HG02970 (cell line): ENCODE measurements around the gene KRT74.

Experiments used
- ATAC-seq: cut with Tn5 transposase; IDR thresholded peaks from one replicate; pipeline ENCODE4 v1.9.1; 2021; ENCODE audit warnings: mild to moderate bottlenecking, moderate library complexity, moderate number of reproducible peaks; ENCODE audit not compliant: unreplicated experiment, low FRiP score

KRT74 gene

DNA sequence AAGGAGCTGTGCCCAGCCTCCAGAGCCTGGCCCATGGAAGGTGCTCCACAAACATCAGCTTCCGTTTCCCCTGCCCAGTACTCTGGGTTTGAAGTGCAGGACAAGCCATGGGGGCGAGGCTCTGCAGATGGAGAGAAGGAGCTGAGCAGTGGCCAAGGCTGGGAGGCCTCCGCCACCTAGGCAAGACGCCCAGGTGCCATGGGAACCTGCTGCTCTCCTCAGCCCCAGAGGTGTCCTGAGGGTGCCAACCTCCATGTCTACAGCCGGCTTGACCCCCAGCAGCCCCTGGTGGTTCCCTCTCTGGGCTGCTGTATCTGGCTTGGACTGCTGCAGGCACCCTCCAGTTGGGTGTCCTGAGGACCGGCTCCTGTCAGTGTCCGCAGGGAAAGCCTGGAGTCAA, 33.1 kb downstream of the KRT74 start:
- ATAC-seq: no peak

DNA sequence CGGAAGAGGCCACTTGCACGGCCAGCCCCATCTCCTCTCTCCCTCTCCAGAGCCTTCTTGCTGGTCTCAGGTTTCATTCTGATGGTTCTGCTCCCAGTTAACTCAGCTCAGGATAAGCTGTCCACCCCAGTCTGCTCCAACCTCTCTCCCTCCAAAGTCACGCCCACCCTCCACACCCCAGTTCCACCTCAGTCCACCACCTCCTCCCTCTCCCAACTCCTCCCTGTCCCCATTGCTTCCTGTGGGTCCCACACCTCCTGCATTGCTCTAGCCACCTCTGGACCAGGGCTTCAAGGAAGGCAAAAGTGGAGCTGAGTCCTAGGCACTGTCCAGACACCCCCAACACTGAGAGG, 33.8 kb downstream of the KRT74 start:
- no peak for ATAC-seq

GRCh38 chr12:52539083-52539820, 34.4 kb downstream of the KRT74 start:
- ATAC-seq: no peak

- ATAC-seq: no peak
These were observed 36.5 kb downstream of the KRT74 start for GRCh38 chr12:52537101-52537500.

DNA sequence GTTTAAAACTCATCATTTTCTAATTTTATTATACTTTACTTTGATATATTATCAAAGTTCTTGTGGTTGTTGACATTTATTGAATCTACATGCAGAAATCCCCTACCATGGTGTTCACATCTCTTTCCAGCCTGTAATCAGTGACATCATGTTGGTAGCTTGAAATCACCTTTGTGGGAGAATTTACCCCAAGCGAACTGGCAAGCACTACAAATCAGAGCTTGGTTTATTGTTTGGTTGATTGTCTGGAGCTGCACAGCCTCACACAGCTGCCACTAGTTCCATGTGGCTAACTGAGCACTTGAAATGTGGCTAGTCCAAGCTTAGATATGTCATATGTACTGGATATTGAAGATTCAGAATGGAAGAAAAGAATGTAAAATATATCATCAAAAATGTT, 38.1 kb downstream of the KRT74 start:
- ATAC-seq: no peak

GRCh38 chr12:52534482-52534881, 39.2 kb downstream of the KRT74 start:
- no peak for ATAC-seq

DNA sequence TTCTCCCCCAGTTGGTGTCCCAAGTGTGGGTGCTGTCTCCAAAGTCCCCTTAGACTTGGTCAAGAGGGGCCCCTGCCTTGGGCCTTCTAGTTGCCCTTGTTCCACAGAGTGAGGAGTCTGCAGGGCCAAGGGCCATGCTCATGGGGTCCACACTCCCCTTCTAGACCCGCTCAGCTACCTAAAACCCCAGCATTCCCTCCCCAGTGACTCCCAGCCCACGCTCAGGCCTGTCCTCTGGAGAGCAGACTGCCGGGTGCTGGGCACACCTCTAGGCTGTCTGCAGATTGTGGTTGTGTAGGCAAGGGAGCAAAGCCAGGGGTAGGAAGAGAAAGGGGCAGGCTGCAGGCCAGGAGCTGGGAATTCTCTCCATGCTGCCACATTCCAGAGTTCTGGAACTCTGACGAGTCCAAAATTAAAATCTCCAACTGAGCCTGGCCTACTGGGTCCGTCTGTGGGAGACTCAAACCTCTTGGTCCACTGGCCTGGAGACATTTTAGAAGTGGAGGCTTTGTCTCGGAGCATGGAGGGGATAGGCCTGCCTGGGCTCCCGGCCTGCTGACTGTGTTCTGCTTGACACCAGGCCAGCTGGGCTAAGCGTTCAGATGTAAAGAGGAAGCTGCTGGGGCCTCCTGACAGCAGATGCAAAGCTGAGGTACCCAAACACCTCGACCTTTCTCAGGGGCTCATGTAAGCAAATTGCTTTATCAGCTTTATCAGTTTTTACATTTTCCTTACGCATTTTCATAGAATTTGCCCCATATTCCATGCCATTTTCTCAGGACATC, 39.8 kb downstream of the KRT74 start:
- no peak for ATAC-seq

DNA sequence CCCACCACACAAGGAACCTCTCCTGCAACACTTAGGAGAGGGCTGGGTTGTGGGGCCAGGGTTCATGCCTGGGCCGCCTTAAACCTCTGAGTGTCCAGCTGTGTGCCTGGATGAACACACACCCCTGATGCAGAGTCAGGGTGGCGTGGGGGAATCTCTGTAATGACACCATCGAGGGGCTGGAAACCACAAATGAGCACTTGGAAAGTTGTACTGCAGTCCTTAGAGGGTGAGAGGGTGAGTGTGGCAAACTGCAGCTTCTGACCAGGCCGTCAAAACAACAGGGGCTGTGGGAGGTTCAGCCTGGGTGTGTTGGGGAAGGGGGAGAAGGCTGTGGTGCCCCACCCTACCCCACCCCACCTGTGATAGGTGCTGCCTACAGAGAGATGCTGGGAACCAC, 41.0 kb downstream of the KRT74 start:
- ATAC-seq: no peak

DNA sequence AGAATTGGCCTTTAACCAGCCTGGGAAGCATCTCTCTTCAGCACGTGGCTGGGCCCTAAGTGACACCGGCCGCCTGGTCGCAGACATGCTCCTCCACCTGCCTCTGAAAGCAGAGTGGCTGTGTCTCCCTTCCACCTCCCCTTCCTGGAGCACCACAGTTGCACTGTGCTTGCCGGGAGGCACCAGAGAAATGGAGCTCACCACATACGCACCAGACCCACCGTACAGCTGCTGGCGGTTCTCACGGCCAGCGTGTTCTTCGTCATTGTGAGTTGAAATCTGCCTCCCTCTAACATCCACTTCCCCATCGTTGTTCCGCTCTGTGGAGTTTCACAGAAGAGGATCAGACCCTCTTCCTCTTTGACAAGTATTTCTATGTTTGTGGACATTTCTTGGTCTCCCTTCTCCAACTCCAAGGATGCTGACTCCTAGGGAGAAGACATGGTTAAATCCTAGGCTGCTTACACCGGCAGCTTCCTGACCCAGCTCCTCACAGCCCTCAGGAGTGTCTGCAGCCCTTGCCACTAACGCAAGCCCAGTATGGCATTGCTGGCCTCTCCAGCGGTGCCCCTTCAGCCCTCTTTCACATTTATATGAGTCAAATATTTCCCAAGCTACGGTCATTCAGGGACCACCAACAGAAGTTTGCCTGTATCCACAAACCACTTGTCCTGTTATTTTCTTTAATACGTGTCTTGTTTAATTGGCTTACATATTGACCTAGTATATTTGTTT, 41.9 kb downstream of the KRT74 start:
- no peak for ATAC-seq

DNA sequence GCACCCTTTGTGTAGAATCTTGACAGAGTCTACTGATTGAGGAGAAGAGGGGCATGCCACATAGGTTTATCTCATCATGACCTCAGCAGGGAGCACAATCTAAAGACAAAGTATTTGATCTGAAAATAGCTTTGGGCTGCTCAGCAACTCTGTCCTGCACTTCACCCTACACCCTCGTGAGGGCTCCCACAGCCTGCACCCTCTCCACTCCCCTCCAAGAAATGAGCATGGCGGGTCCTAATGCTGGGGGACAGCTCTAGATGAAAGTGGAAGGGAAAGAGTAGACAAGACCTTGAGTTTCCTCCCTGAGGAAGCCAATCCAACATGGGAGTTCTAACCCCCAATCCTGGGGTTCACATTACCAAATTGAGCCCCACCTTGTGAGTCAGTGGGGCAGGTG, 42.7 kb downstream of the KRT74 start:
- ATAC-seq: no peak

DNA sequence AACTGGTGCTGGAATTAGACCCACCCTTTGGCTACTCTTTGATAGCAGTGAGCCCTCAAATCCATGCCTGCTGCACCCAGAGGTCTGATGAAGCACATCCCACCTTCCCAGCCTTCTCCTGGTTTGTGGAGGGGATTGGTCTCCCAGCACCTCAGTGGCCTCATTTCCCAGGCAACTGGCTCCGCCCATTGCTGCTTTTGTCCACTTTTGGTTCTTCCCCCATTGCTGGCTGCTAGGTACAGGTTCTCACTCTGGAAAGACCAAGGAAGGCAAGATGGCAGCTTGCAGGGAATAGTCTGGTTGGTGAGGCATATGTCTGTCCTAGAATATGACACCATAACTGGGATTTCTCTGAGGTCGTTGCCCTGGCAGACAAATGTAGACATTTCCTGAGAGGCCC, 43.3 kb downstream of the KRT74 start:
- no peak for ATAC-seq

DNA sequence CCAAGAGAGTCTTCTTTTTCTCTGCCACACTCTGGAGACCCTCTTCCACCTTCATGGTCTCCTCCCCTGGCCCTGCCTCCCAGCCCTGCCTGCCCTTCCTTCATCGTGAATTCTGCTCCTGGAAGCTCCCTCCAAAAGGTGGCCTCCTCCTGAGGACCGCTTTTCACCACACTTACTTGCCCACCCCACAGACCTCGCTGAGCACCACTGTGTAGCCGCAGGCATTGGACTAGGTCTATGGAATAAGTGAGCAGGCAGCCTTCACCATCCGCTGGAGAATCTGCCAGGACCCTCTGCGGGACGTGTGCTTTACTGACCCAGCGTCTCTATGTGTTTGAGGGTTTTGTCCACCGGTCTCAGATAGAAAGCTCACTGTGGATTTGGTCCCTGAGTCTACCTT, 43.8 kb downstream of the KRT74 start:
- ATAC-seq: no peak

GRCh38 chr12:52529417-52529816, 44.2 kb downstream of the KRT74 start:
- ATAC-seq: no peak

- no peak for ATAC-seq
These were observed 45.0 kb downstream of the KRT74 start for GRCh38 chr12:52528641-52529143.

GRCh38 chr12:52527121-52527800, 46.4 kb downstream of the KRT74 start:
- ATAC-seq: no peak

DNA sequence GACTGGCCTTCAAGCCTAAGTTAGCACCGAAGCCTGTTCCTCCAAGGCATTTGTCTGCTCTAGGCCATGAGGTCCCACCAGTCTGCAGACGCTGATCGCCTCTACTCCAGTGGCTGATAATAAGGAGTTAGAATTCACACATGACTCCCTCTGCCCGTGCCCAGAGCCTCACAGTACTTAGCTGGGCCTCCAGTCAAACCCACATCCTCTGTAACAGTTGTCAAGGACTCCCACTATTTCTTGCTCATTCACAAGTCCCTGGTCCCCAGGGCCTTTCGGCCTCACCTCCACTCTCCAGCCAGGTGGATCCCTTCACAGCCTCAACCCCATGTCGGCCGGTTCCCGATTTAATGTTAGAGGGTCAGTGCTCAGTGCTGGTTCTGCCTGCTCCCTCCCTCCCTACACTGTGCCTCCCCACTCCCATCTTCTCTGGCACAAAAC, 47.1 kb downstream of the KRT74 start:
- no peak for ATAC-seq

DNA sequence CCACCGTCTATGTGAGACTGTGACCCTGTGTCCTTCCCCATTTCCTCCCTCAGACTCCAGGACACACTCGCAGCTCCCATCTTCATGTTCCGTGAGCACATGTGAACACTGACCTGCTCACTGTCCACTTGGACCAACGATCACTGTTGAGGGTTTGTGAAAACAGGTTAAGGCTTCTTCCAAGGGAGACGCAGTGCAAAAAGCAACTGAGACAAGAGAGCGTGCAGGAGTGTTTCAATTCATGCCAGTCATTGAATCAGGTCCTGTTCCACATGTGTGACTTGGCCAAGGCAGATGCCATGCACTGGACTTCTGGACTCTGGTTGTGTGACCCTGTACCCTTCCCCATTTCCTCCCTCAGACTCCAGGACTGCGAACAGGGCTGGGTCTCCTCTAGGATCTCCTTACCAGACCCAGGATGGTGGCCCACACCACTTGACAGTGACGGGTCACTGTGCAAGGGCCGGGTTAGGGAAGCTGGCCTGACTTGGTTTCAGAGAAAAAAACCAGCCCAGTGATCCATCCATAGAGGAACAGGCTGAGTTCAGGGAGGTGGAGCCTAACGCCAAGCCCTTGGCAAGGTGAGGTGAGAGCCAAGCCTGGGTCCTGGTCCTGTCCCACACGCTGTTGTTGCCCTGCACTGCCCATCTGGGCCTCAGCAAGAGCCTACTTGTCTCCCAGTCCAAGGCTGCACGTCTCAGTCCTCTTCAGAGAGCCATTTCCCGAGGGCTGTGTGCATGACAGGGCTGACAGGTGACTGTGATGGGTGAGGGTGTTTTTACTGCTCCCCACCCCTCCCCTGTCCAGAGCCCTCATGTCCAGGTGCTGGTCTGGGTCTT, 47.8 kb downstream of the KRT74 start:
- ATAC-seq: no peak

- ATAC-seq: no peak
These were observed 48.6 kb downstream of the KRT74 start for GRCh38 chr12:52524898-52525591.

- no peak for ATAC-seq
These were observed 49.3 kb downstream of the KRT74 start for GRCh38 chr12:52524241-52524897.
